ENCODE data around the gene VPS37C.

VPS37C gene

GRCh38 chr11:61114913-61115312 lies 46.3 kb downstream of the VPS37C start:
- DNase-seq (ENCODE audit: low read depth, low spot score): no peak
- TF ChIP-seq, protein P1, sequence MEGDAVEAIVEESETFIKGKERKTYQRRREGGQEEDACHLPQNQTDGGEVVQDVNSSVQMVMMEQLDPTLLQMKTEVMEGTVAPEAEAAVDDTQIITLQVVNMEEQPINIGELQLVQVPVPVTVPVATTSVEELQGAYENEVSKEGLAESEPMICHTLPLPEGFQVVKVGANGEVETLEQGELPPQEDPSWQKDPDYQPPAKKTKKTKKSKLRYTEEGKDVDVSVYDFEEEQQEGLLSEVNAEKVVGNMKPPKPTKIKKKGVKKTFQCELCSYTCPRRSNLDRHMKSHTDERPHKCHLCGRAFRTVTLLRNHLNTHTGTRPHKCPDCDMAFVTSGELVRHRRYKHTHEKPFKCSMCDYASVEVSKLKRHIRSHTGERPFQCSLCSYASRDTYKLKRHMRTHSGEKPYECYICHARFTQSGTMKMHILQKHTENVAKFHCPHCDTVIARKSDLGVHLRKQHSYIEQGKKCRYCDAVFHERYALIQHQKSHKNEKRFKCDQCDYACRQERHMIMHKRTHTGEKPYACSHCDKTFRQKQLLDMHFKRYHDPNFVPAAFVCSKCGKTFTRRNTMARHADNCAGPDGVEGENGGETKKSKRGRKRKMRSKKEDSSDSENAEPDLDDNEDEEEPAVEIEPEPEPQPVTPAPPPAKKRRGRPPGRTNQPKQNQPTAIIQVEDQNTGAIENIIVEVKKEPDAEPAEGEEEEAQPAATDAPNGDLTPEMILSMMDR (IDR thresholded peaks at IDR 0.05; ENCODE audit: low read depth, low read length): no peak
- in situ Hi-C loops (cut with HindIII; ENCODE audit: low sequenced_read_pairs): no loop called here
- no peak overlapping the region for H3K4me3 ChIP-seq (ENCODE audit: low read depth, low read length)

GRCh38 chr11:61113201-61113600 lies 48.0 kb downstream of the VPS37C start:
- TF ChIP-seq, protein P1 (IDR thresholded peaks at IDR 0.05; ENCODE audit: low read depth, low read length): no peak
- in situ Hi-C loops (cut with HindIII; ENCODE audit: low sequenced_read_pairs): no loop called here
- DNase-seq (ENCODE audit: low read depth, low spot score): no peak
- H3K4me3 ChIP-seq (ENCODE audit: low read depth, low read length): no peak overlapping the region

- no peak overlapping the region for H3K4me3 ChIP-seq (ENCODE audit: low read depth, low read length)
- DNase-seq (ENCODE audit: low read depth, low spot score): no peak
- in situ Hi-C loops (cut with HindIII; ENCODE audit: low sequenced_read_pairs): no loop called here
- TF ChIP-seq, protein P1 (IDR thresholded peaks at IDR 0.05; ENCODE audit: low read depth, low read length): no peak
These were observed 48.7 kb downstream of the VPS37C start for GRCh38 chr11:61112575-61112974.

- no peak overlapping the region for H3K4me3 ChIP-seq (ENCODE audit: low read depth, low read length)
- TF ChIP-seq, protein P1 (IDR thresholded peaks at IDR 0.05; ENCODE audit: low read depth, low read length): no peak
- DNase-seq (ENCODE audit: low read depth, low spot score): no peak
- in situ Hi-C loops (cut with HindIII; ENCODE audit: low sequenced_read_pairs): no loop called here
These were observed 49.3 kb downstream of the VPS37C start for GRCh38 chr11:61111786-61112517.

GRCh38 chr11:61111050-61111435 lies 50.2 kb downstream of the VPS37C start:
- TF ChIP-seq, protein P1 (IDR thresholded peaks at IDR 0.05; ENCODE audit: low read depth, low read length): no peak
- no peak overlapping the region for H3K4me3 ChIP-seq (ENCODE audit: low read depth, low read length)
- in situ Hi-C loops (cut with HindIII; ENCODE audit: low sequenced_read_pairs): no loop called here
- no peak for DNase-seq (ENCODE audit: low read depth, low spot score)

- no peak for DNase-seq (ENCODE audit: low read depth, low spot score)
- TF ChIP-seq, protein P1 (IDR thresholded peaks at IDR 0.05; ENCODE audit: low read depth, low read length): no peak
These were observed 50.8 kb downstream of the VPS37C start for GRCh38 chr11:61110255-61111049.

More at GRCh38 chr11:61110255-61111049, 50.8 kb downstream of the VPS37C start:
- in situ Hi-C loops (cut with HindIII; ENCODE audit: low sequenced_read_pairs): no loop called here
- H3K4me3 ChIP-seq (ENCODE audit: low read depth, low read length): no peak overlapping the region
